22Rv1 (cell line): ENCODE results near the gene DOHH.

Source experiments
- CTCF ChIP-seq: fragments of 450-650 bp; IDR thresholded peaks from 2 replicates; pipeline ENCODE4 v1.5.1; 2017; ENCODE audit warnings: mild to moderate bottlenecking
- ZFX ChIP-seq: fragments of 450-650 bp; IDR thresholded peaks from 2 replicates; pipeline ENCODE4 v1.6.1; 2017; ENCODE audit warnings: antibody characterized with exemption, borderline replicate concordance

GRCh38 chr19:3499738-3500428 lies 591 bp downstream of the DOHH start:
- TF ChIP-seq CTCF = no peak
- no peak for TF ChIP-seq ZFX
